WI38 (cell line): ENCODE measurements around the gene FLRT1.

ENCODE experiments used
- H3K4me3 ChIP-seq: 2 replicates; pipeline ENCODE4 v1.5.1; 2011; ENCODE audit warnings: low read depth, mild to moderate bottlenecking, control low read depth, low read length
- CTCF ChIP-seq: IDR thresholded peaks from 2 replicates; pipeline ENCODE4 v1.5.1; 2012; ENCODE audit warnings: low read depth, mild to moderate bottlenecking, control low read depth, low read length

The FLRT1 gene

GRCh38 chr11:64035081-64035524 is 628 bp upstream of the FLRT1 start:
- H3K4me3 ChIP-seq: no peak overlapping the region
- no peak for TF ChIP-seq CTCF

DNA sequence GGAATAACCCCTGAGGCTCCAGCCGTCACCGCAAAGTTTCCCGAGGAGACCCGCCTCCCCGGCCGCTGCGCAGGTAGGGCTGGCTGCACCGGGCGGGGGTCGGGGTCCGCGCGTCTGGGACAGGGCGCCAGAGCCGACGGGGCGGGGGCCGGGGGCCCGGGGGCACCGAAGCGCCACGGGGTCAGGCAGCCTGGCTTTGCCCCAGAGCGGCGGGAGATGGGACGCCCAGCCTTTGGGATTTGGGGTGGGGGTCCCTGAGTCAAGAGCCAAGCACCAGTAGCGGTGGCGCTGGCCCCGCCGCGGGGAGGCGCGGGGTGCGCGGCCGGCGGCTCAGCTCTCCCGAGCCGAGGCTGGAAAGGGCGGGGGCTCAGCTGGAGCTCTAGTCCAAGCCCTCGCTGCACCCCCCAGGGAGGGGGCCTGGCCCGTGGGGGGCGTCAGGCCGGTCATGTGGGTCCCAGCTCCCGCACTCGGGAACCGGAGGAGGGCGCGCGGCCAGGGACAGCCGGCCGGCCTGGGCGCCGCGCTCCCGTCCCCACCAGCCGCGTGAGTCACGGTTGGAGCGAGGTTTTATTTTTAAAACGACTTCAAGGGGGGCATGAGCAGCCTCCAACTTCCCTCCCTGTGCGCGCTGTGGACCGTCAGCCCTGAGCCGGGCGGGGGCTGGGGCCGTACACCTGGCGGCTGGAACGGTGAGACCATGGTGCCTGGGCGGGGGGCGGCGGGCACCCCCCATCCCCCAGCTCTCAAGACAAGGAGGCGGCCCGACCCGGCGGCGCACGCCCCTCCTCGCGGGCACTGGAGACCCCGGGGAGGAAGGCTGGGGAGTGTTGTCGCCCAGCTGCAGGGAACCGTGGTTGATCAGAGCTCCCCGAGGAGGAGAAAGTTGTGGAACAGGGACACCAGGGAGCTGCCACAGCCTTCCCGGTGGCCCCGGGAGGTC is 626 bp downstream of the FLRT1 start:
- peak overlapping the region; percentile 55 for H3K4me3 ChIP-seq
- no peak for TF ChIP-seq CTCF

- H3K4me3 ChIP-seq: no peak overlapping the region
- no peak for TF ChIP-seq CTCF
These were observed 1.4 kb downstream of the FLRT1 start for GRCh38 chr11:64037027-64037634.

GRCh38 chr11:64038500-64038899 is 2.8 kb downstream of the FLRT1 start:
- H3K4me3 ChIP-seq: no peak overlapping the region
- TF ChIP-seq CTCF: no peak

DNA sequence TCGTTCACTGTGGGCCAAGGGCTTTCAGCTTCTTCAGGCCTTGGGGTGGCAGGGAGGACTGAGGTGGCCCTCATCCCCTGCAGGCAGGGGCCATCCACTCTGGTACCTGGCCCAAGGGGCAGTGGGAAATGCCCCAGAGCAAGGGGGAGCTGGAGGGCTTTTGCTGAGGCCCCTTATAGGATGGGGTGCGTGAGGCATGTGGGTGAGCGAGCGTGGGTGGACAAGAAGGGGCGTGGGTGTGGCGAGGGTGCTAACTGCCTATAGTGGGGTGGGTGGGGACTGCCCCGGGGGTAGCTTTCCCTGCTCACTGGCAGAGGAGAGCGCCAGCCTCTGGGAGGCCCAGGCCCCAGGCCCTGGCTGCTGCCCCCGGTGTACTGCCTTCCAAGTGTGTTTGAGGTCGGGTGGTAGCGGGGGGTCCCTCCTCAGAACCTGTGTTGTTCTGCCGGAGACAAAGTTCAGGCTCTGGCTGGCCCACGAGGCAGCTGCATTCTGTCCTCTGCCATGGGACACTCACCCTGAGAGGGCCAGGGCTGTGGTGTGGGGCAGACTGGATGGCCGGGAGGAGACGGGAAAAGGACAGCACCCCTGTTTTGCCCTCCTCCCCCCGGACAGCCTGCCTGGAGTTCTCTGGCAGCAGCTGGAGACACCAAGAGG is 3.4 kb downstream of the FLRT1 start:
- no peak overlapping the region for H3K4me3 ChIP-seq
- TF ChIP-seq CTCF: no peak

GRCh38 chr11:64040684-64041322 is 5.1 kb downstream of the FLRT1 start:
- TF ChIP-seq CTCF: peak; percentile 42
- H3K4me3 ChIP-seq: no peak overlapping the region
